K562 (cell line): ENCODE results near the gene CMTM8.

Experiments used
- ATF7 ChIP-seq: fragments of 450-650 bp; IDR thresholded peaks from 2 replicates; pipeline ENCODE4 v1.7.1; 2014; ENCODE audit warnings: mild to moderate bottlenecking, moderate library complexity
- DEAF1 ChIP-seq: fragments of 450-650 bp; formaldehyde crosslinking; IDR thresholded peaks from 2 replicates; pipeline ENCODE4 v1.4.0; 2020; ENCODE audit warnings: mild to moderate bottlenecking, moderate library complexity
- EWSR1 ChIP-seq: fragments of 450-650 bp; IDR thresholded peaks from 2 replicates; pipeline ENCODE4 v1.6.1; 2018; ENCODE audit warnings: borderline replicate concordance, mild to moderate bottlenecking, low read depth, moderate library complexity; ENCODE audit not compliant: partially characterized antibody
- POLR2A ChIP-seq: fragments of 450-650 bp; conservative IDR thresholded peaks from 2 replicates; pipeline ENCODE4 v1.6.1; 2016
- SP1 ChIP-seq: sonication (generic); formaldehyde crosslinking; IDR thresholded peaks from 2 replicates; pipeline ENCODE4 v1.8.1; 2022; ENCODE audit warnings: mild to moderate bottlenecking, missing genetic modification reagents
- ZFP36 ChIP-seq: fragments of 150-350 bp; IDR thresholded peaks from 2 replicates; pipeline ENCODE4 v1.6.1; 2018; ENCODE audit warnings: low read length, low read depth; ENCODE audit not compliant: partially characterized antibody
- TF ChIP-seq, protein P1 (sequence below): sonication (generic); formaldehyde crosslinking; IDR thresholded peaks from 2 replicates; pipeline ENCODE4 v1.8.0; 2022; ENCODE audit warnings: mild to moderate bottlenecking, missing genetic modification reagents, borderline replicate concordance

- TF ChIP-seq ATF7: no peak
- TF ChIP-seq, protein P1, sequence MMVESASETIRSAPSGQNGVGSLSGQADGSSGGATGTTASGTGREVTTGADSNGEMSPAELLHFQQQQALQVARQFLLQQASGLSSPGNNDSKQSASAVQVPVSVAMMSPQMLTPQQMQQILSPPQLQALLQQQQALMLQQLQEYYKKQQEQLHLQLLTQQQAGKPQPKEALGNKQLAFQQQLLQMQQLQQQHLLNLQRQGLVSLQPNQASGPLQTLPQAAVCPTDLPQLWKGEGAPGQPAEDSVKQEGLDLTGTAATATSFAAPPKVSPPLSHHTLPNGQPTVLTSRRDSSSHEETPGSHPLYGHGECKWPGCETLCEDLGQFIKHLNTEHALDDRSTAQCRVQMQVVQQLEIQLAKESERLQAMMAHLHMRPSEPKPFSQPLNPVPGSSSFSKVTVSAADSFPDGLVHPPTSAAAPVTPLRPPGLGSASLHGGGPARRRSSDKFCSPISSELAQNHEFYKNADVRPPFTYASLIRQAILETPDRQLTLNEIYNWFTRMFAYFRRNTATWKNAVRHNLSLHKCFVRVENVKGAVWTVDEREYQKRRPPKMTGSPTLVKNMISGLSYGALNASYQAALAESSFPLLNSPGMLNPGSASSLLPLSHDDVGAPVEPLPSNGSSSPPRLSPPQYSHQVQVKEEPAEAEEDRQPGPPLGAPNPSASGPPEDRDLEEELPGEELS (CRISPR knock-in tag): no peak
- no peak for TF ChIP-seq DEAF1 (CRISPR knock-in tag)
- no peak for TF ChIP-seq EWSR1
- no peak for TF ChIP-seq POLR2A
- no peak for TF ChIP-seq ZFP36
- TF ChIP-seq SP1: no peak
Observed at GRCh38 chr3:32274306-32274705, 35.8 kb downstream of the CMTM8 start.
